HG03097 (cell line): ENCODE measurements around the gene KLC4.

Experiments used
- ATAC-seq: cut with Tn5 transposase; IDR thresholded peaks from one replicate; pipeline ENCODE4 v1.9.1; 2021; ENCODE audit not compliant: unreplicated experiment, low FRiP score

Gene KLC4

DNA sequence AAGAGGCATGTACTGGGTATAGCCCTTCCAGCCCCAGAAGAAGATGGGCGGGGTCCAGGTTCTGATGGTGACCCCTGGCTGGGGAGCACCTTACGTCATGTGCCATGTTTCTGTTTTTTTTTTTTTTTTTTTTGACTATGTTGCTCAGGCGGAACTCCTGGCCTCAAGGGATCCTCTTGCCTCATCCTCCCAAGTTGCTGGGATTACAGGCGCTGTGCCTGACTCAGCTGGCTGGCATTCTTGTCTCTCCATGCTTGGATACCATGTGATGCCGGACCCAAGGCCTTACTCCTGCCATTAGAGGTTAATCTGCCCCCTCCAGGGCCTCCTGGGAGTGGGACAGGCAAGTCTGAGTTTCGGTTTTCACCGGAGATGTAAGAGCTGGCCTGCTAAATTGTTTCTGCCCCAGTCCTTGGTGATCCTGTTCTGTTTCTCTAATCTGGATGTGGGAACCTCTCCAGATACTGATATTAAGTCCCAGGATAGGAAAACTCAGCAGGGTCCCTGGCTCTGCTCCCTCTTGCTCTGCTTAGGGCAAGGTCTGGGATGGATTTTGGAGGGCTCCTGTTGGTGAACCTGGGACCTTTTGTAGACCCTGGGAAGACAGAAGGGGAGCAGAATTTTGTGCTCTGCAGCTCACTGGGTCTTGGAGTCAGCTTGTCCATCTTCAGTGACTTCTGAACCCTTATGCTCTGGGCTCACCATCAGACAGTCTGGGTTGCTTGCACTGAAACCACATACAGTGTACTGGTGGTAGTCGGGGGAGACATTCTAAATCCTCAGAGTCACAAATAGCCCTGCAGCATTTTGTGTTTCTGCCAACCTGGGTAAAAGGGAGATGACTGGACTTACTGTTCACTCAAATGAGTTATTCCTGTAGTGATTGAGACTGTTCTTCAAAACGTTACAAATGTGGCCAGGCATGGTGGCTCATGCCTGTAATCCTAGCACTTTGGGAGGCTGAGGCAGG, 61.8 kb downstream of the KLC4 start:
- ATAC-seq = no peak

DNA sequence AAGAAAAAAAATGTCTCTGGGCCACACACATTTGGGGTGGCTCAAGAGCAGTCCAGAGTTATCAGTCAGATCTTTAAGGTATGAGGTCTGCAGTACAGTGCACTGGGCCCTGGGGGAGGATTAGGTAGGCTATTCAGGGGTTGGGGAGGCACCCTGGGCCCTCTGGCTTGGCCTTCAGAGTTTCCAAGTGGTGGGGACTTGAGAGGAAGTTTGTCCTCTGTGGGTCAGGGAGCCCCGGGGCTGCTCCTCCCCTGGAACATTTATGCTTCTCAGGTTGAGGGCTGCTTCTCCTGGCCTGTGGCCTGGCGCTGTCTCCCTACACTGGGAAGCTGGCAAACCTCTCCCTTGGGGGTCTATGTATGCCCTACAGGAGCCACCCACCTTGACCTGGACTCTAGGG, 62.7 kb downstream of the KLC4 start:
- ATAC-seq = no peak

DNA sequence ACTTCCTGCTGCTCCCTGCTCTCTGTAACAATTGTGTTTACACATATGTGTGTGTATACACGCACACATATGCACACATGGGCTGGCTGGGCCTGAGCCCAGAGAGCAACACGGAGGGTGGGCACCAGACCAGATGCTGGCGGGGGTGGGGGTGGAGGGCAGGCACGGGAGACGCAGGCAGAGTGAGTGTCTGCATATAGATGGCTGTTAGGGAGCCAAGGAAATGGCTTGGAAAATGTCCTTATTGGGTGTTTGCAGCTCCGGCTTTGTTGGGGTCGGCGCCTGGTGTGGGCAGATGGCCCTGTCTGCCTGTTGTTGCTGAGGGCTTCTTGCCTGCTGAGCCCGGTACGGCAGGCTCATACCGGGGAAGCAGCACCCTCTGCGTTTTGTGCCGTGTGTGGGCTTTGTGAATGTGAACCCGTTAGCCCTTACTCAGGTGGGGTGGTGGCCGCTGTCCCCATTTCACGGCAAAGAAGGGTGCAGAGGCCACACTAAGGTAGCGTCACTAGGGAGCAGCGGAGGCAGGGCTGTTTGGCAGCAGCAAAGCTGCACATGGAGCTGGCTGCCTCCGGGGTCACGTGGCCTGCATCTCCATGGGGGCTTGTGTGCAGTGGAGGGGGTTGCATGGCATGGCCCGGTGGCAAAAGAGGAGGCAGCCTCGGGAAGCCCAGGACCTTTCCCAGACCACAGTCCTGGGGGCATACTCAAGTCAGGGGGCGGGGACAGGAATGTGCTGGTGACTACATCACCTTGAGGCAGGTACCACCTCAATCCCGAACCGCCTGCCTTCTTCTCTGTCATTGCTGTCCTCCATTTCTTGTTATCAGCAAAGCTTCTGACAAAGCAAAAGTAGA, 64.3 kb downstream of the KLC4 start:
- no peak for ATAC-seq

DNA sequence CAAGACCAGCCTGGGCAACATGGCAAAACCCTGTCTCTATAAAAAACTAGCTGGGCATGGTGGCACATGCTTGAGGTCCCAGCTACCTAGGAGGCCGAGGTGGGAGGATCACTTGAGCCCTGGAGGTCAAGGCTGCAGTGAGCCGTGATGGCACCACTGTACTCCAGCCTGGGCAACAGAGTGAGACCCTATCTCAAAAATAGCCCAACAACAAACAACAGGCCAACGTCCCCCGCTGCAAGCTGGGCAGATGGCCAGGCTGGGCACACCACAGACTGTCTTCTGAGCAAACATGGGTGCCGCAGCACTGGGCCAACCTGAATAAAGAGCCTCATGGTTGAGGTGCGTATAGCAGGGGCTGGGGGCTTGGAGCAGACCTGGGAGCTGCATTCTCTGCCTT, 65.0 kb downstream of the KLC4 start:
- no peak for ATAC-seq
